Thoracic aorta (tissue), 2 donors: ENCODE results near the gene CAMKMT. TPM values are rescaled to one million over a fixed set of nuclear protein-coding genes. Genes with fewer than 3 reads are reported as not detected.

Experiments used
- ATAC-seq: fragments of 150-250 bp; one replicate; pipeline ENCODE4 v1.8.0; 2017; ENCODE audit warnings: low read depth; ENCODE audit not compliant: insufficient number of reproducible peaks, low FRiP score
- DNase-seq: peaks from one replicate; pipeline ENCODE4 v3.0.0-alpha.2; 2020; ENCODE audit warnings: low spot score
- H3K27ac ChIP-seq, 2 donors: fragments of 200-600 bp; sonication (generic); 1 replicate in 1 of 2; 2 replicates in 1 of 2; pipeline ENCODE4 v1.5.1; 2016; ENCODE audit warnings: mild to moderate bottlenecking in 2 of 2, moderate library complexity in 2 of 2
- H3K27me3 ChIP-seq: fragments of 200-600 bp; sonication (generic); replicated peaks from 2 replicates; pipeline ENCODE4 v1.6.0; 2016; ENCODE audit warnings: mild to moderate bottlenecking; ENCODE audit not compliant: insufficient read depth
- H3K36me3 ChIP-seq: fragments of 200-600 bp; sonication (generic); one replicate; pipeline ENCODE4 v1.5.1; 2016
- H3K4me1 ChIP-seq, 2 donors: fragments of 200-600 bp; sonication (generic); 1 replicate in 1 of 2; 2 replicates in 1 of 2; pipeline versions ENCODE4 v1.5.1 to v1.6.0; 2016; ENCODE audit warnings: low read depth in 2 of 2, mild to moderate bottlenecking in 1 of 2; ENCODE audit not compliant: control insufficient read depth in 1 of 2
- H3K4me3 ChIP-seq: fragments of 200-600 bp; sonication (generic); 2 replicates; pipeline ENCODE4 v1.5.1; 2016; ENCODE audit warnings: mild to moderate bottlenecking
- H3K9me3 ChIP-seq: fragments of 200-600 bp; sonication (generic); 2 replicates; pipeline ENCODE4 v1.5.1; 2016
- total RNA-seq, 2 donors: library from RNA; depleted of rRNA; stranded (reverse); fragments of >200 nt; gene quantifications; one replicate each; pipeline versions ENCODE4 v1.1.0 to v1.2.3, GENCODE V29; 2016
- TF ChIP-seq, protein P1 (sequence below): fragments of 200-600 bp; sonication (generic); IDR thresholded peaks from one replicate; pipeline ENCODE4 v1.5.1; 2019; ENCODE audit warnings: antibody characterized with exemption

CAMKMT gene
- total RNA-seq, 2 donors from 2014 or later: 4.7 to 11.6 TPM

DNA sequence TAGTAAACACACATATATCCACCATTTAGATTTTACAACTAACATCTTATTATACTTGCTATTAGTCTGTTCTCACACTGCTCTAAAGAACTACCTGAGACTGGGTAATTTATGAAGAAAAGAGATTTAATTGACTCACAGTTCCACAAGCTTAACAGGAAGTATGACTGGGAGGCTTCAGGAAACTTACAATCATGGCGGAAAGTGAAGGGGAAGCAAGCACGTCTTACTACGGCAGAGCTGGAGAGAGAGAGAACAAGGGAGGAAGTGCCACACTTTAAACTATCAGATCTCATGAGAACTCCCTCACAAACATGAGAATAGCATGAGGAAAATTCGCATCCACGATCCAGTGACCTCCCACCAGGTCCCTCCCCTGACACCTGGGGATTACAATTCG lies 240.7 kb downstream of the CAMKMT start:
- H3K36me3 ChIP-seq: no peaks in the 10 kb centered on the region
- TF ChIP-seq, protein P1, sequence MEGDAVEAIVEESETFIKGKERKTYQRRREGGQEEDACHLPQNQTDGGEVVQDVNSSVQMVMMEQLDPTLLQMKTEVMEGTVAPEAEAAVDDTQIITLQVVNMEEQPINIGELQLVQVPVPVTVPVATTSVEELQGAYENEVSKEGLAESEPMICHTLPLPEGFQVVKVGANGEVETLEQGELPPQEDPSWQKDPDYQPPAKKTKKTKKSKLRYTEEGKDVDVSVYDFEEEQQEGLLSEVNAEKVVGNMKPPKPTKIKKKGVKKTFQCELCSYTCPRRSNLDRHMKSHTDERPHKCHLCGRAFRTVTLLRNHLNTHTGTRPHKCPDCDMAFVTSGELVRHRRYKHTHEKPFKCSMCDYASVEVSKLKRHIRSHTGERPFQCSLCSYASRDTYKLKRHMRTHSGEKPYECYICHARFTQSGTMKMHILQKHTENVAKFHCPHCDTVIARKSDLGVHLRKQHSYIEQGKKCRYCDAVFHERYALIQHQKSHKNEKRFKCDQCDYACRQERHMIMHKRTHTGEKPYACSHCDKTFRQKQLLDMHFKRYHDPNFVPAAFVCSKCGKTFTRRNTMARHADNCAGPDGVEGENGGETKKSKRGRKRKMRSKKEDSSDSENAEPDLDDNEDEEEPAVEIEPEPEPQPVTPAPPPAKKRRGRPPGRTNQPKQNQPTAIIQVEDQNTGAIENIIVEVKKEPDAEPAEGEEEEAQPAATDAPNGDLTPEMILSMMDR: no peak
- H3K9me3 ChIP-seq: no peaks in the 10 kb centered on the region
- ATAC-seq (no peak), DNase-seq (no peak)
- H3K4me3 ChIP-seq: no peak overlapping the region
- no peaks in the 10 kb centered on the region for H3K4me1 ChIP-seq
- no peak overlapping the region for H3K27ac ChIP-seq
- no peaks in the 10 kb centered on the region for H3K27me3 ChIP-seq

DNA sequence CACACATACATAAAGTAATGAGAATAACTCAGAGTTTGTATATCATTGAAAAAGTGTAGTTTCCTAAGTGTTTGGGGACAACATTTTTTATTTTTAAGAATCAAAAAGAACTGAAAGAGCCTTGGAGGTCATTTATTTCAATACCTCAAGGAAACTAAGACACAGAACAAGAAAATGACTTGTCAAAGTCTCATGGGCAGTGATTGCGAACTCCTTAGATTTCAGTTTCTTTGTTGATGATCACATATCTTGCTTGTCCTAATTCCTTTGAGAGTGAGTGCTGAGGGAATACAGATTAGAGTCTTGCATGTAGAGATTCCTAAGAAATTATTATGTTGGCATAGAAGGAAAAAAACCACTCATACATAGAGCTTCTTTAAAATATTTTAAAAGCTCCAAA lies 243.8 kb downstream of the CAMKMT start:
- DNase-seq (no peak), ATAC-seq (no peak)
- no peak overlapping the region for H3K4me3 ChIP-seq

DNA sequence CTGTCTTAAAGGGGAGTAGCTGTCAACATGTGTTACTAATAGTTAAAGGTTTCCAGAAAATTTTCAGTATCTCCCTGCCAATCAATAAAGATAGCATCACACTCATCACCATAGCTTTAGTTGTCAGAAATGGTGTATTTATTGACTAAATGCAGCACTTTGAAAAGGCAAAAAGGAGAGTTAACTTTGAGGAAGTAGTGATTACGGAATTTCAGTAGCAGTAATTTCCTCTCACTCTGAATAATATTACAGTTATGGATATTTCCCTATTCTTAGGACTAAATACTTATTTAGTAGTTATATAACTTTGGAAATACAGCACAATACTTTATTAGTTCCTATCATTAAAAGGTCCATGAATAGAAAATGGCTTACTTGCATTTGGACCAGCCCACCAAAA lies 250.5 kb downstream of the CAMKMT start:
- Histone ChIP-seq H3K27me3 (no peaks in the 10 kb centered on the region), H3K27ac (no peak overlapping the region)
- ATAC-seq: no peak

More for the DNA sequence above, 243.8 kb downstream of the CAMKMT start:
- no peak overlapping the region for H3K27ac ChIP-seq
- H3K4me1 ChIP-seq: no peaks in the 10 kb centered on the region
- TF ChIP-seq, protein P1: no peak
- H3K36me3 ChIP-seq: no peaks in the 10 kb centered on the region
- H3K27me3 ChIP-seq: no peaks in the 10 kb centered on the region
- no peaks in the 10 kb centered on the region for H3K9me3 ChIP-seq

DNA sequence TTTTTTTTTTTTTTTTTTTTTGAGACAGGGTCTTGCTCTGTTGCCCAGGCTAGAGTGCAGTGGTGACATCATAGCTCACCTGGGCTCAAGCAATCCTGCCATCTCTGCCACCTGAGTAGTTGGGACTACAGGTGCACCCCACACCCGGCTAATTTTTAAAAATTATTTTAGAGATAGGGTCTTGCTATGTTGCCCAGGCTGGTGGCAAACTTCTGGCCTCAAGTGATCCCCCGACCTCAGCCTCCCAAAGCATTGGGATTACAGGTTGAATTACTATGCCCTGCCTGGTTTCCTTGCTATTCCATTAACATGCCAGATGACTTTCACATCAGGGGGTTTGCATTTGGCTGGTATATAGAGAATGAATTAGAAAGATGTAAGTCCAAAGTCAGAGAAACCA lies 253.2 kb downstream of the CAMKMT start:
- H3K27me3 ChIP-seq: no peaks in the 10 kb centered on the region
- no peak overlapping the region for H3K4me3 ChIP-seq
- H3K9me3 ChIP-seq: no peaks in the 10 kb centered on the region
- no peaks in the 10 kb centered on the region for H3K4me1 ChIP-seq
- ATAC-seq: no peak
- TF ChIP-seq, protein P1: no peak
- no peaks in the 10 kb centered on the region for H3K36me3 ChIP-seq
- H3K27ac ChIP-seq: no peak overlapping the region
- DNase-seq: no peak

More for the DNA sequence above, 250.5 kb downstream of the CAMKMT start:
- no peaks in the 10 kb centered on the region for H3K4me1 ChIP-seq
- H3K36me3 ChIP-seq: no peaks in the 10 kb centered on the region
- DNase-seq: no peak
- no peaks in the 10 kb centered on the region for H3K9me3 ChIP-seq
- TF ChIP-seq, protein P1: no peak
- no peak overlapping the region for H3K4me3 ChIP-seq

DNA sequence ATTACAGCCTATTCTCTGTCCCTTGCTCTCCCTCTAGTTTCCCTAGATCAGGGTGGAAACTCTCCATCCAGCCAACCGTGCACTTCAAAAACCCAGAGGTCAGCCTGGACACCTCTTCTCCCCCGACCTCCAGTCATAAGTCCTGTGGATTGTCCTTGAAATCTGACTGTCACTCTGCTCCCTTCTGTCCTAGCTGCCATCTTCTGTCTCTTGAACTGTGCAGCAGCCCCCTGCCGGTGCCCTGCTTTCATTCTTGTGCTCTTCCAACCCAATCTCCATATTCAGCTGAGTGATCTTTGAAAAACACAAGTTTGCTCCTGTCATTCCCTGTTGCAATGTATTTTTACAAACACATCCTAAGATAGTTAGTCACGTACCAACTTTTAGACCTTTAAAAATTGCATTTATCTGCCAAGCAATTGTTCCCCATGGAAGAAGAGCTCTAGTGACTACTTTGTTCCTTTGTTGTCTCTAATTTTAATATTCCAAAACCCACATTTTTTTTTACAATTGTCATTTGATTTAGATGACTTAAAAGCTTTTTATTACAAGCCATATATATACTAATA lies 254.3 kb downstream of the CAMKMT start:
- Histone ChIP-seq H3K27ac (no peak overlapping the region), H3K4me3 (no peak overlapping the region), H3K36me3 (no peaks in the 10 kb centered on the region), H3K9me3 (no peaks in the 10 kb centered on the region), H3K4me1 (no peaks in the 10 kb centered on the region), H3K27me3 (no peaks in the 10 kb centered on the region)
- ATAC-seq: no peak
- TF ChIP-seq, protein P1: no peak
- no peak for DNase-seq
